ENCODE results near the gene INHBE.

DNA sequence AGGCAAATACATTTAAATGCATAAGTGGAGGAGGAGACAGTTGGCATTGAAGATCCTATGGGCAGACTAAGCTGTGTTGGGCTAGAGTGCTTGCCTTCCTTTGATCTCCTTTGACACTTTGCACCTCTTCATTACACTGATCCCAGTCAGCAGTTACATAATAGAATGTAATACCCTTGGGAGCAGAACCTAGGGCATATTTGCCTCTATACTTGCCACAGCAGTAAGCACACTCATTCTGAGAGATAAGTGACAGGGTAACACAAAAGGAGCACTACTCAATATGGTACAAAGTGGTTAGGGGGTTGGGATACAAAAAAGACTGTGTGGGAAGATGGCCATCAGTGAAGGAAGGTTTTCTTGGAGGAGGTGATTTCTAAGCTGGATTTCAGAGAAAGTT, 41.7 kb downstream of the INHBE start:
- TF ChIP-seq, protein P1, sequence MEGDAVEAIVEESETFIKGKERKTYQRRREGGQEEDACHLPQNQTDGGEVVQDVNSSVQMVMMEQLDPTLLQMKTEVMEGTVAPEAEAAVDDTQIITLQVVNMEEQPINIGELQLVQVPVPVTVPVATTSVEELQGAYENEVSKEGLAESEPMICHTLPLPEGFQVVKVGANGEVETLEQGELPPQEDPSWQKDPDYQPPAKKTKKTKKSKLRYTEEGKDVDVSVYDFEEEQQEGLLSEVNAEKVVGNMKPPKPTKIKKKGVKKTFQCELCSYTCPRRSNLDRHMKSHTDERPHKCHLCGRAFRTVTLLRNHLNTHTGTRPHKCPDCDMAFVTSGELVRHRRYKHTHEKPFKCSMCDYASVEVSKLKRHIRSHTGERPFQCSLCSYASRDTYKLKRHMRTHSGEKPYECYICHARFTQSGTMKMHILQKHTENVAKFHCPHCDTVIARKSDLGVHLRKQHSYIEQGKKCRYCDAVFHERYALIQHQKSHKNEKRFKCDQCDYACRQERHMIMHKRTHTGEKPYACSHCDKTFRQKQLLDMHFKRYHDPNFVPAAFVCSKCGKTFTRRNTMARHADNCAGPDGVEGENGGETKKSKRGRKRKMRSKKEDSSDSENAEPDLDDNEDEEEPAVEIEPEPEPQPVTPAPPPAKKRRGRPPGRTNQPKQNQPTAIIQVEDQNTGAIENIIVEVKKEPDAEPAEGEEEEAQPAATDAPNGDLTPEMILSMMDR (IDR thresholded peaks at IDR 0.05) = no peak
- TF ChIP-seq POLR2A (IDR thresholded peaks at IDR 0.05) (no peak), EP300 (IDR thresholded peaks at IDR 0.05) (no peak)

Data from ovary (tissue), 3 donors.